HG03558 (cell line): ENCODE results near the gene RPE65.
"Not testable (repeated sequence)": the region's sequence is repeated elsewhere in the genome, so short reads cannot be mapped to it uniquely, and the experiment has no call there.

Experiments
- ATAC-seq: cut with Tn5 transposase; IDR thresholded peaks from one replicate; pipeline ENCODE4 v1.9.1; 2021; ENCODE audit warnings: moderate number of reproducible peaks; ENCODE audit not compliant: unreplicated experiment; ENCODE audit errors: extremely low read depth

Gene RPE65

DNA sequence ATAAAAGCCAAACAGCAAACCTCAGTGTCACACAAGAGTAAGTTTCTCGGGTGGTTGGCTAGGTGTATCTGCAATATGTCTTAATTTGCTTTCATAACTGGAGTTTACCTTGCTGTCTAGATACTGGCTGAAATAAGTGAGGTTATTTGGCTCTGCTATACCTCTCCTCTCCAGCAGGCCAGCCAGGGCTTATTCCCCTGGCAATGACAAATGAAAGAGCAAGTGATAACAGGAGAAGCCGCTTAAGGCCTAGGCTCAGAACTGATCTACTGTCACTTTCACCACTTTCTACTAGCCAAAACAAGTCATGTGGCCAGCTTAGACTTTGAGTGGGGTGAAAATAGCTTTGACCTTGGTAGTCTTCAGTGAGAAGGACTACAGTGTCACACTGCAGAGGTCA lies 4.8 kb upstream of the RPE65 start:
- ATAC-seq = no peak

DNA sequence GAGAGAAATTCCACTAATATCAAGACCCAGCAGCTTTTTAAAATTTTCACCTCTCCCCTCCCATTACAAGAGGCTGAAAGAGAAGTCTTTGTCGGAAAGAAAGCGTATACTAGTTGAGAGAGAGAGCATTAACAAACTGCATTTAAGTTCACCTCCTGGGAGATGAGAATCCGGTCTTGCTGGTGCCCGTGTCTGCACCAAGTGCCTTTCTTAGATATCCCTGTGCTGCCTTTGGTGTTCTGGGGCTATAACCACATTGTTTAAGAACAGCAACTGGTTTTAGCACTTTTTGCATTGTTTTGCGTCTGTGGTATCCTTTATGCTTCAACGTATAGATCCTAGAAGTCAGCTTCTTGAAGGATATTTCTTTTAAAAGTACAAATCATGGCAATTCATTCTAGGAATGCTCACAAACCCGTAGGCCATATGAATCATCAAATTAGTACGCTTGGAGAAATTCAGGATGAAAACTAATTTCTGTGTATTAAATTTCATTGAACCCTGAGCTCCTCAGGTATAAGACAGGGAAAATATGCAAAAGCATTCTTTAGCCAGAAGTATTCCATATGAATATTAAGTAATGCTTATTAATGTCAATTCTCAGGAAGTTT lies 3.4 kb upstream of the RPE65 start:
- no peak for ATAC-seq

DNA sequence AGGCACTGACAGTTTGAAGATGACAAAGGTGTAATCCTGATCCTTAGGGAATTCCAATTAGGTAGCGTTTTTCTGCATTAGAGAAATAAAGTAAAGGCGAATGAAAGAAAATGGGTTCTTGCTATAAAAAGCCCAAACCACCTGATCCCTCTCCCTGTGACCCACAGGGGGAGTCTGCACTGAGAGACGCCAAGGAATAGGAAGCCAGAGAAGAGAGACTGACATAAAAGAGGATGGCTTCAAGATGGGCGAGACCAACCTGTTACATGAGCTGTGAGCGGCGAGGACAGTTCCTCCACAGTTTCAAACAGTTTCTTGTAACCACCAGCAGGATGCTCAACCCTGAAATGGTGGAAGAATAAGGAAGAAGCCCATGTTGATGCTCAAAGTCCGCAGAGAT lies 1.4 kb downstream of the RPE65 start:
- ATAC-seq = no peak

GRCh38 chr1:68445709-68446108 lies 4.0 kb downstream of the RPE65 start:
- ATAC-seq = no peak

DNA sequence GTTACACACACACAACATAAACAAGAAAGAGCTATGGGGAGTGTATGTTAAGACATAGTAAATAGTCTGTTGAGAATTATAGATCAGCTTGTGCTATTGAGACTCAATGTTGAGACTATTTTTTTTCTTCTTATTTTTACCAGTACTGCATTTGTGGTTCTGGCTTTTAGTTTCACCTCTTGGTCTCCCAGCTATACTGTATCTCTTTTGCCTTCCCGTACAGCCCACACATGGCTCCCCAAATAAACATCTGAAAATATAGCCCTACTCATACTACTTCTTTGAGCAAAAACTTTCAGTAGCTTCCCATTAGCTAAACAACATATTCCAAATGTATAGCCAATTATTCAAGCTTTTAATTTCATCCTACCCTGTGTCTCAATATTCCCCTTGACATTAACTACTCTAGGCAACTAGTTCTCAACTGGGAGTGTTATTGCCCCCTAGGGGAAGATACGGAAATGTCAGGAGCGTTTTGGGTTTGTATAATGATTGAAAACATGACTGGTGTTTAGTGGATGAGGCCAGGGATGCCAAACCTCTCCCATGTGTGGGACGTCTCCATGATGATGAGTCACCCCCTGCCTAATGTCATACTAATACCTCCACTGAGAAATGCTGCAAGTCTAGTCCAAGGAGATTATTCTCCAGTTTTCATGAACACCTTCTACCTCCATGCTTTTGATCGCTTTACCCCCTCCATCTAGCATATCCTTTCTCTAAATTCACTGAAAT lies 6.8 kb downstream of the RPE65 start:
- no peak for ATAC-seq

DNA sequence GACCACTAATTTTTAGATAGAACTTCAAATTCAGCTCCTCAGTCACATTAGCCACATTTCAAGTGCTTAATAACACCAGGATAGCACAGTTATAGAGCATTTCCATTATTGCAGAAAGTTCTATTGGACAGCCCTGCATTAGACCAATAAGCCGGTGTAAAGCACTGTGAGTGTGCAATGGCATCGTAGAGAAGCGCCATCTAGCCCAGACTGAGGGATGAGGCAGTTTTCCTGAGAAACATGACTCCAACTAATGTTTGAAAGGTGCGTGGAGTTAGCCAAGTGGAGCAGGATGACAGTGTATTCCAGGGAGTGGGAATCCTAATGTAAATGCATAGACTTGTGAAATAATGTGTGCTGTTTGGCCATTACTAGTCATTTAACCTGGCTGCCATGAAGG lies 7.7 kb downstream of the RPE65 start:
- ATAC-seq = no peak

- no peak for ATAC-seq
Measured at GRCh38 chr1:68438310-68438709, 11.4 kb downstream of the RPE65 start.

DNA sequence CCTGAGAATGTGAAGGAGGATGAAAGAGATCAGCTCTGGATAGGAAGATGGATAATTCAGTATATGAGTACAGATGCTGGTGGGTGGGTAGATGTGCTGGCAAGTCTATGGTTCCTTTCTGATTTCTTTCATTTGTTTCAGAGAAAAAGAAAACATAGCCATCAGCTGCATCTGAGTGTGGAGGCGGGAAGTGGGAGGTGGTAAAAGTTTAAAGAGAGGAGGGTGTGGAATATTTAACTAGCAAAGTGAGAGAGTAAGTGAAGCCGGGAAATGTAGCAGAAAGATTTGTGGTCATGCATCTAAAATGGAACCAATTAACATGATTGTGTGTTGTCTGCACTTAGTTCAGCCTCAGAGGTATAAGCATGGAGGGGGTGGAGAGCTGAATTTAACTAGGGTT lies 16.4 kb downstream of the RPE65 start:
- ATAC-seq = no peak

- ATAC-seq = no peak
Measured at GRCh38 chr1:68431076-68431475, 18.7 kb downstream of the RPE65 start.

DNA sequence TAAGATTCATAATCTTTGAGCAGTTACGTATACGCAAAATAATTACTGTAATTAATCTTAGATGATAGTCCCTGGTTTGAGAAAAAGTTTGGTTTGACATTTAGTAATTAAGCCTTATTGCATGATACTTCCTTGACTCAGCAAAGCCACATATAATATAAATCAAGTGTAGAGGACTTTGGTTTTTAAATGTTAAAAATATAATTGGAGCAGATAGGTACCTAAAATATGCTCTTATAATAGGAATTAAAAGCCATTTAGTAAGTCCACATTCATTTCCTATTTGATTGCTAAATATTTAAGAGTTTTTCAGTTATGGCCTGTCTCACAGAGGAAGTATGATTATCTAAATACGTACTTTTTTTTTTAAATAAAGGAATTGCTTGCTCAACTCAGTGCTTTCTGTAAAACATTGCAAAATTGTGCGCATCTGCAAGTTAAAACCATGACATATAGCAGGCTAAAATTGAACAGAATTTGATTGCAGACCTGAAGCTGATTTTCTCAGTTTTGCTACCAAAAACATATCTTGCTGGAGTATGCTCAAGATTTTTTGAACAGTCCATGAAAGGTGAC lies 20.4 kb downstream of the RPE65 start:
- ATAC-seq = no peak

- no peak for ATAC-seq
Measured at GRCh38 chr1:68426594-68426993, 23.2 kb downstream of the RPE65 start.

DNA sequence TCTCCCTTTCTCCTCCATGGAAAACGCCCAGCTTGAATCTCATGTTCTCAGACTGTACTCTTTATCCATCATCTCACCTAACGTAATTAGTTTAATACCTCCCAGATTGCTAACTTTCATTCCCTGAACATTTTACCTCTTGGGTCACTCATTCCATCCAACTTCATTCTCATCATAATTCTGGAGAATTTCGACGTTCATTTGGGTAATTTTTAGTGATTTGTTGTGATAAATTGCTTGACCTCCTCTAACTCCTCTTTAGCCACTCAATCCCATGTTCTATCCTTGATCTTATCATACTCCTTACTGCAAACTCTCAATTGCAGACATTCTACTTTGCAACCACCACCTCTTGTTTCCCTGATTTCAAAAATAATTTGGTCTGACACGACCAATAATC lies 28.4 kb downstream of the RPE65 start:
- ATAC-seq = no peak

DNA sequence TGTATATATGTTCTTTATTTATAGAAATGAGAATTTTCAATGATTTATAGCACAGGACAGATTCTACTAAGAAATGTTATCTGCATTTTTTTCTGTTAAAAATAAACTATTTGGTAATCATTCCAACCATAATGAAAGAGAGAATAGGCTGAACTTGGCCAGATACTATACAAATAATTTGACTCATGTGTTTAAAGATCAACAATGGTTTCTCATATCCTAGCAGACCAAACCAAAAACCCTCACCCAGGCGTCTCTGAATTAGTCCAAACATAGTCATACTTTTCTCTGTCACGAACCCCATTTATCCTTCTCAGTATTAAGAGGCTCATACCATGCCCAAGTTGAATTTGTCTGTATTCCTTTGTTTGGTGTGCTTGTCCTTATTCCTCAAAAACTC lies 40.3 kb downstream of the RPE65 start:
- no peak for ATAC-seq

- ATAC-seq = no peak
Measured at GRCh38 chr1:68401506-68401905, 48.2 kb downstream of the RPE65 start.

DNA sequence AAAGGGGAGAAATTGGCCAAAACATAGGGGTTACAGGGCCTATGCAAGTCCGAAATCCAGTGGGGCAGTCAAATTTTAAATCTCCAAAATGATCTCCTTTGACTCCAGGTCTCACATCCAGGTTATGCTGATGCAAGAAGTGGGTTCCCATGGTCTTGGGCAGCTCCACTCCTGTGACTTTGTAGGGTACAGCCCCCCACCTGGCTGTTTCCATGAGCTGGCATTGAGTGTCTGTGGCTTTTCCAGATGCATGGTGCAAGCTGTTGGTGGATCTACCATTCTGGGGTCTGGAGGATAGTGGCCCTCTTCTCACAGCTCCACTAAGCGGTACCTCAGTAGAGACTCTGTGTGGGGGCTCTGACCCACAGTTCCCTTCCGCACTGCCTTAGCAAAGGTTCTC lies 54.2 kb downstream of the RPE65 start:
- ATAC-seq = not testable (repeated sequence)

DNA sequence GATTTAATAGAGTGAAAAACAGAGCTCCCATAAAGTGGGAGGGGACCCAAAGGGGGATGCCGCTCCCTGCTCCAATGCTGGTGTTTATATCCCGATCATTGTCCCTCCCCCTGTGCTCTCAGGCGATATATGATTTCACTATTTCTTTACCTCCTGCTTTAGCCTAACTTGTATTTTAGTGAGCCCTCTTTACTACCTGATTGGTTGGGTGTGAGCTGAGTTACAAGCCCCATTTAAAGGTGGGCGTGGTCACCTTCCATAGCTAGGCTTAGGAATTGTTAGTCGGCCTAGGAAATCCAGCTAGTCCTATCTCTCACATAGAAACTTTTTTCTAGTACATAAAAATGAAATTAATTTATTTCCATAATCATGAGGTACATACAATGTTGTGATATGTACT lies 57.3 kb downstream of the RPE65 start:
- not testable (repeated sequence) for ATAC-seq

DNA sequence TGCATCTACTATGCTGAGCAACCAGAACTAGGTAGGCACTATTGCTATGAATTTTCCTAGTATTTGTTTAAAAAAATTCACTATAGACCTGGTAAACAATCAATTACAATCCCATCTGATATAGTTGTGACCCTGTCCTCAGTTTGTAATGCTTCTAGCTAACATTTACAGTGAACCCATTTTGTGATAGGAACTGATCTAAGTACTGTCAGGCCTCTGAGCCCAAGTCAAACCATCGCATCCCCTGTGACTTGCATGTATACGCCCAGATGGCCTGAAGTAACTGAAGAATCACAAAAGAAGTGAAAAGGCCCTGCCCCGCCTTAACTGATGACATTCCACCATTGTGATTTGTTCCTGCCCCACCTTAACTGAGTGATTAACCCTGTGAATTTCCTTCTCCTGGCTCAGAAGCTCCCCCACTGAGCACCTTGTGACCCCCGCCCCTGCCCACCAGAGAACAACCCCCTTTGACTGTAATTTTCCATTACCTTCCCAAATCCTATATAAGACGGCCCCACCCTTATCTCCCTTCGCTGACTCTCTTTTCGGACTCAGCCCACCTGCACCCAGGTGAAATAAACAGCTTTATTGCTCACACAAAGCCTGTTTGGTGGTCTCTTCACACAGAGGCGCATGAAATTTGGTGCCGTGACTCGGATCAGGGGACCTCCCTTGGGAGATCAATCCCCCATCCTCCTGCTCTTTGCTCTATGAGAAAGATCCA lies 63.8 kb downstream of the RPE65 start:
- ATAC-seq = not testable (repeated sequence)

DNA sequence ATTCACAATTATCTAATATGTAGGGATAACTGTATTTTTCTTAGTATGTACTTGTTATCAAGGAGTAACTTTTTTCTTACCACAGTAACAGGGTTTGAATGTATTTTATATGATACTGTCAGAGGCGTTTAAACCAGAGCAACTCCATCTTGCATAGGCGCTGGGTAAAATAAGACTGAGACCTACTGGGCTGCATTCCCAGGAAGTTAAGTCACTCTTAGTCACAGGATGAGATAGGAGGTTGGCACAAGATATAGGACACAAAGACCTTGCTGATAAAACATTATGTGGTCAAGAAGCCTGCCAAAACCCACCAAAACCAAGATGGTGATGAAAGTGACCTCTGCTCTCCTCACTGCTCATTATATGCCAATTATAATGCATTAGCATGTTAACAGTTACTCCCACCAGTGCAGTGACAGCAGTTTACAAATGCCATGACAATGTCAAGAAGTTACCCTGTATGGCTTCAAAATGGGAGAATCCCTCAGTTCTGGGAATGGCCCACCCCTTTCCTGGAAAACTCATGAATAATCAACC lies 64.8 kb downstream of the RPE65 start:
- no peak for ATAC-seq

- no peak for ATAC-seq
Measured at GRCh38 chr1:68384321-68384813, 65.4 kb downstream of the RPE65 start.

GRCh38 chr1:68383092-68383491 lies 66.7 kb downstream of the RPE65 start:
- ATAC-seq = no peak

- no peak for ATAC-seq
Measured at GRCh38 chr1:68379085-68379478, 70.7 kb downstream of the RPE65 start.
